Neuronal stem cell (in vitro differentiated cells): Measurements from ENCODE around the gene SSMEM1.

Experiments
- DNase-seq: peaks from one replicate; pipeline ENCODE4 v3.0.0-alpha.2; 2013; ENCODE audit warnings: low spot score
- H2AFZ ChIP-seq: one replicate; pipeline ENCODE4 v1.6.1; 2013; ENCODE audit warnings: mild to moderate bottlenecking, low read length, inconsistent platforms
- H2AK5ac ChIP-seq: 2 replicates; pipeline ENCODE4 v1.6.1; 2013; ENCODE audit warnings: low read depth, mild to moderate bottlenecking, inconsistent platforms, low read length, moderate library complexity, mixed read lengths
- H2BK120ac ChIP-seq: 2 replicates; pipeline ENCODE4 v1.6.1; 2013; ENCODE audit warnings: low read depth, mild to moderate bottlenecking, inconsistent platforms, low read length, moderate library complexity, mixed read lengths
- H2BK12ac ChIP-seq: one replicate; pipeline ENCODE4 v1.6.1; 2013; ENCODE audit warnings: low read length, inconsistent platforms
- H2BK15ac ChIP-seq: 2 replicates; pipeline ENCODE4 v1.6.1; 2013; ENCODE audit warnings: mild to moderate bottlenecking, low read length, inconsistent platforms, mixed read lengths
- H2BK5ac ChIP-seq: one replicate; pipeline ENCODE4 v1.6.1; 2013; ENCODE audit warnings: inconsistent platforms, mild to moderate bottlenecking, low read length, moderate library complexity
- H3K14ac ChIP-seq: one replicate; pipeline ENCODE4 v1.6.1; 2013; ENCODE audit warnings: low read length, inconsistent platforms
- H3K18ac ChIP-seq: 2 replicates; pipeline ENCODE4 v1.6.1; 2013; ENCODE audit warnings: low read length, inconsistent platforms
- H3K23ac ChIP-seq: 2 replicates; pipeline ENCODE4 v1.6.1; 2013; ENCODE audit warnings: low read depth, mild to moderate bottlenecking, mixed read lengths, low read length, inconsistent platforms; ENCODE audit not compliant: poor library complexity
- H3K27ac ChIP-seq: replicated peaks from 3 replicates; pipeline ENCODE4 v1.5.1; 2013; ENCODE audit warnings: low read length, inconsistent platforms
- H3K27me3 ChIP-seq, 3 experiments: 2 replicates each; pipeline ENCODE4 v1.6.1; 2013; ENCODE audit warnings: low read length in 3 of 3, mild to moderate bottlenecking in 2 of 3, inconsistent platforms in 1 of 3, low read depth in 1 of 3, mixed read lengths in 1 of 3, moderate library complexity in 1 of 3; ENCODE audit not compliant: control insufficient read depth in 3 of 3, insufficient read depth in 3 of 3
- H3K36me3 ChIP-seq, 2 donors: replicated peaks in 1 of 2; 2 replicates each; pipeline ENCODE4 v1.6.1; 2013; ENCODE audit warnings: low read length in 2 of 2; ENCODE audit not compliant: control insufficient read depth in 2 of 2, insufficient read depth in 2 of 2
- H3K4ac ChIP-seq: 2 replicates; pipeline ENCODE4 v1.6.1; 2013; ENCODE audit warnings: inconsistent platforms, mild to moderate bottlenecking, low read length, moderate library complexity
- H3K4me1 ChIP-seq, 2 donors: 1 replicate in 1 of 2; 2 replicates in 1 of 2; pipeline ENCODE4 v1.6.1; 2013; ENCODE audit warnings: low read length in 2 of 2, low read depth in 1 of 2; ENCODE audit not compliant: control insufficient read depth in 2 of 2, insufficient read depth in 1 of 2
- H3K4me2 ChIP-seq: one replicate; pipeline ENCODE4 v1.6.1; 2013; ENCODE audit warnings: mild to moderate bottlenecking, low read length, inconsistent platforms; ENCODE audit not compliant: insufficient read depth, poor library complexity, severe bottlenecking
- H3K4me3 ChIP-seq, 2 donors: 2 replicates each; pipeline ENCODE4 v1.5.1; 2013; ENCODE audit warnings: low read length in 2 of 2, mild to moderate bottlenecking in 2 of 2, inconsistent platforms in 1 of 2, moderate library complexity in 1 of 2
- H3K79me1 ChIP-seq: one replicate; pipeline ENCODE4 v1.6.1; 2013; ENCODE audit warnings: low read depth, mild to moderate bottlenecking, inconsistent platforms, low read length, moderate library complexity
- H3K9ac ChIP-seq: one replicate; pipeline ENCODE4 v1.6.1; 2013; ENCODE audit warnings: mild to moderate bottlenecking, low read depth, low read length, inconsistent platforms; ENCODE audit not compliant: poor library complexity
- H3K9me3 ChIP-seq, 2 donors: replicated peaks in 1 of 2; 2 replicates each; pipeline versions ENCODE3 to v1.6.1; 2013; ENCODE audit warnings: low read length in 2 of 2, mild to moderate bottlenecking in 2 of 2, inconsistent platforms in 1 of 2, low read depth in 1 of 2, mixed read lengths in 1 of 2, moderate library complexity in 1 of 2; ENCODE audit not compliant: control insufficient read depth in 2 of 2, insufficient read depth in 1 of 2
- H4K8ac ChIP-seq: one replicate; pipeline ENCODE4 v1.6.1; 2013; ENCODE audit warnings: low read depth, mild to moderate bottlenecking, inconsistent platforms, low read length, moderate library complexity
- H4K91ac ChIP-seq: one replicate; pipeline ENCODE4 v1.6.1; 2013; ENCODE audit warnings: low read length, low read depth, mild to moderate bottlenecking, inconsistent platforms; ENCODE audit not compliant: poor library complexity
- WGBS, 2 donors: extraction: QIAGEN DNeasy Blood & Tissue Kit; methylation state at CpG; one replicate each; pipeline ENCODE4 v1.1.7; 2013; ENCODE audit warnings: missing lambda C conversion rate in 2 of 2, mixed read lengths in 1 of 2; ENCODE audit not compliant: insufficient read length in 2 of 2, insufficient replicate concordance in 1 of 2; ENCODE audit errors: extremely low coverage in 2 of 2; 5-methylcytosine and 5-hydroxymethylcytosine counted together

SSMEM1 gene

DNA sequence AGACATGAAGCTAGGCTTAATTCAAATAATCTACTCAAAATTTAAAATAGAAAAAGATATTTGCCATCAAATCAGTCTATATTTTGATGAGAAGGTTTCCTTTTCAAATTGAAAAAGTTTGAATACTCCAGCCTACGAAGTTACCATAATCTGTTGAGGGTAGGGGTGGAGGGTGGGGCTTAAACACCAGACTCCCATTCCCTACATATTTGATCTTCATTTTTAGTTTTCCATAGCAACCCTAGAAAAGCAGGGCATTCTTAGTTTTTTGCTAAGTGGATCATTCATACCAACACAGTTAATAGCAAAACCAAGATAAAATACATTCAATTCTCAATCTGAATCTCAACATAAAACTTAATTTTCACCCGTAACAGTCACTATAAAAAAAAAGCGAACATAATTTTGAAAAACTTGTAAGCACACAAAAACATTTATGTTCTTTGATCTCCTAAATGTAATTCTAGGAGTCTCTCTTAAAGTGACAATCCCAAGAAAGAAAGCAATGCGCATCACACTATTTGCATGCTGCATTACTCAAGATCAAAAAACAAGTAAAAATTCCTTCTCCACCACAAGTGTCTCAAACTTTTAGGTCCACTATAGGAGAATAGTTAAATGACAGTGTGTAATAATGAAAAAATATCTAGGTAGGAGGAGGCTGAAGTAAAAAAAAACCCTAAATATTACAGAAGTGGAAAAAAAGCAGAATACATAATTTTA is 33.3 kb upstream of the SSMEM1 start:
- Histone ChIP-seq H3K14ac (no peak overlapping the region), H3K4me2 (no peak overlapping the region), H3K27ac (no peak overlapping the region), H4K91ac (no peak overlapping the region), H4K8ac (no peak overlapping the region), H3K9ac (no peak overlapping the region), H3K27me3 (no peaks in the 10 kb centered on the region), H3K4ac (no peak overlapping the region), H2BK120ac (no peak overlapping the region), H3K4me3 (no peak overlapping the region), H3K79me1 (no peaks in the 10 kb centered on the region), H2AFZ (no peak overlapping the region), H3K4me1 (peaks cover 0 to 11% of the 10 kb centered on the region in 2 donors), H2BK15ac (no peak overlapping the region), H3K9me3 (peaks cover 0 to 8% of the 10 kb centered on the region in 2 donors), H3K18ac (no peak overlapping the region), H2BK5ac (no peak overlapping the region), H2BK12ac (no peak overlapping the region), H2AK5ac (no peak overlapping the region), H3K36me3 (peaks cover 24 to 96% of the 10 kb centered on the region in 2 donors), H3K23ac (no peak overlapping the region)
- 100% methylated on average over 1 of the region's 4 CpGs; no CpG with 5 or more reads in 1 of the 2 donors for WGBS, 2 donors
- DNase-seq: no peak

DNA sequence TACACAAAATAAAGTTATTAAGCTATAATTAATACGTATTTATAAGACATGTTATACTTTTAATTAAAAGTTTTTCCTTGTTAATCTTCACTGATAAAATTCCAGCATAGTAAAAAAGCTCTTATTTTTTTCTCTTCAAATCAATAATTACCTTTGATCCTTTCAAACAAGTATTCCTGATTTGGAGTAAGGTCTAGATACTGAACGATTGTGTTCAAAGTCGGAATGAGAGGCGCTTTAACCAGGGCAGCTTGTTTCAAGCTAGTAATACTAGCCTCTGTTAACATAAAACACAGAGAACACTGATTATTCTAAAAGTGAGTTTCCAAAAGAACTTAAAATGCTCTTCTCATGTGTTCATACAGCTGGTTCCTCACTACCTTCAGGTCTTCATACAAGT is 29.4 kb upstream of the SSMEM1 start:
- Histone ChIP-seq H3K9me3 (peaks cover 0 to 4% of the 10 kb centered on the region in 2 donors), H3K36me3 (peaks cover 20 to 96% of the 10 kb centered on the region in 2 donors), H3K14ac (no peak overlapping the region), H2BK120ac (no peak overlapping the region), H3K27ac (no peak overlapping the region), H3K4me3 (no peak overlapping the region), H2BK5ac (no peak overlapping the region), H4K8ac (no peak overlapping the region), H3K18ac (no peak overlapping the region), H3K27me3 (no peaks in the 10 kb centered on the region), H4K91ac (no peak overlapping the region), H2BK15ac (no peak overlapping the region), H2BK12ac (no peak overlapping the region), H2AFZ (no peak overlapping the region), H2AK5ac (no peak overlapping the region), H3K9ac (no peak overlapping the region), H3K4me2 (no peak overlapping the region), H3K4me1 (peaks cover 0 to 11% of the 10 kb centered on the region in 2 donors), H3K23ac (no peak overlapping the region), H3K4ac (no peak overlapping the region), H3K79me1 (no peaks in the 10 kb centered on the region)
- no CpG with 5 or more reads among the region's 4 CpGs for WGBS, 2 donors
- no peak for DNase-seq

DNA sequence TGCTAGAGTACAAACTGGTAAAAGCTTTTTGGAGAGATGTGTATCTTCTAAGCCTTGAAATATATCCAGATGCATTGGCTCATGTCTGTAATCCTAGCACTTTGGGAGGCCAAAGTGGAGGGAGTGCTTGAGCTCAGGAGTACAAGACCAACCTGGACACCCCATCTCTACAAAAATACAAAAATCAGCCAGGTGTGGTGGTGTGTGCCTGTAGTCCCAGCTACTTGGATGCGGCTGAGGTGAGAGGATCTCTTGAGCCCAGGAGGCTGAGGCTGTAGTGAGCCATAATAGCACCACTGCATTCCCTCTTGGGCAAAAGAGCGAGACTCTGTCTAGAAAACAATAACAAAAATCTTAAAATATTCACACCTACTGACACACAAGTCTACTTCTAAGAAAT is 28.0 kb upstream of the SSMEM1 start:
- H3K4me2 ChIP-seq: no peak overlapping the region
- H3K23ac ChIP-seq: no peak overlapping the region
- H2BK5ac ChIP-seq: no peak overlapping the region
- H2AFZ ChIP-seq: no peak overlapping the region
- no peaks in the 10 kb centered on the region for H3K27me3 ChIP-seq
- no peak for DNase-seq
- peaks cover 0 to 3% of the 10 kb centered on the region in 2 donors for H3K4me1 ChIP-seq
- no peak overlapping the region for H3K9ac ChIP-seq
- H3K9me3 ChIP-seq: no peaks in the 10 kb centered on the region
- no peak overlapping the region for H2BK15ac ChIP-seq
- peaks cover 18 to 96% of the 10 kb centered on the region in 2 donors for H3K36me3 ChIP-seq
- no peak overlapping the region for H2AK5ac ChIP-seq
- H3K14ac ChIP-seq: no peak overlapping the region
- no peak overlapping the region for H3K18ac ChIP-seq
- no peak overlapping the region for H3K4ac ChIP-seq
- H3K4me3 ChIP-seq: no peak overlapping the region
- H4K8ac ChIP-seq: no peak overlapping the region
- H3K27ac ChIP-seq: no peak overlapping the region
- H2BK120ac ChIP-seq: no peak overlapping the region
- H3K79me1 ChIP-seq: no peaks in the 10 kb centered on the region
- H2BK12ac ChIP-seq: no peak overlapping the region
- H4K91ac ChIP-seq: no peak overlapping the region
- no CpG with 5 or more reads among the region's 2 CpGs for WGBS, 2 donors

DNA sequence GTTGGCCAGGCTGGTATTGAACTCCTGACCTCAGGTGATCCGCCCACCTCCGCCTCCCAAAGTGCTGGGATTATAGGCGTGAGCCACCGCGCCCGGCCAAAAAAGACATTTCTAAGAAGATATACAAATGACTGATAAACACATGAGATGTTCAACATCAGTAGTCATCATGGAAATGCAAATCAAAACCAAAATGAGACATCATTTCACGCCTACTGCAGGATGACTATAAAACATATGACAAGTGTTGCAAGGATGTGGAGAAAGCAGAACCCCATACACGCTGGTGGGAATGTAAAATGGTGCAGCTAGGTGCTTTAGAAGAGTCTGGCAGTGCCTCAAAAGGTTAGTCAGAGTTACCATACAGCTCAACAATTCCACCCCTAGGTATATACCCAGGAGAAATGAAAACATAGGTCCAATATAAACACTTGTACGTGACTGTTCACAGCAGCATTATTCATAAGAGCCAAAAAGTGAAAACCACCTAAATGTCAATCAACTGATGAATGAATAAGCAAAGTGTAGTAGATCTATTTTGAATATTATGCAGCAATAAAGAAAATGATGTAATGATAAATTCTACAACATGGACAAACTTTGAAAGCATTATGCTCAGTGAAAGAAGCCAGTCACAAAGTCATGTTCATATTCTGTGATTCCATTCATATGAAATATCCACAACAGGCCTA is 26.9 kb upstream of the SSMEM1 start:
- H2BK12ac ChIP-seq: no peak overlapping the region
- H2BK5ac ChIP-seq: no peak overlapping the region
- H3K9ac ChIP-seq: no peak overlapping the region
- no peak overlapping the region for H2BK15ac ChIP-seq
- H4K91ac ChIP-seq: no peak overlapping the region
- no peak overlapping the region for H3K4me3 ChIP-seq
- no CpG with 5 or more reads among the region's 9 CpGs for WGBS, 2 donors
- H3K4me1 ChIP-seq: no peaks in the 10 kb centered on the region
- no peak overlapping the region for H3K4me2 ChIP-seq
- H3K4ac ChIP-seq: no peak overlapping the region
- no peak overlapping the region for H2AFZ ChIP-seq
- H3K23ac ChIP-seq: no peak overlapping the region
- H3K36me3 ChIP-seq: peaks cover 14 to 96% of the 10 kb centered on the region in 2 donors
- H4K8ac ChIP-seq: no peak overlapping the region
- H2BK120ac ChIP-seq: no peak overlapping the region
- H2AK5ac ChIP-seq: no peak overlapping the region
- H3K18ac ChIP-seq: no peak overlapping the region
- no peaks in the 10 kb centered on the region for H3K27me3 ChIP-seq
- no peak for DNase-seq
- no peak overlapping the region for H3K27ac ChIP-seq
- no peaks in the 10 kb centered on the region for H3K79me1 ChIP-seq
- no peak overlapping the region for H3K14ac ChIP-seq
- no peaks in the 10 kb centered on the region for H3K9me3 ChIP-seq
